ENCODE measurements around the gene MDH1B. TPM values are rescaled to one million over a fixed set of nuclear protein-coding genes. Genes with fewer than 3 reads are reported as not detected.

MDH1B gene
- total and polyA plus RNA-seq, 2 donors (not counting 3 experiments of a cell fraction or from before 2014, with no cell fraction given), result 0.29 TPM; not detected in 1

DNA sequence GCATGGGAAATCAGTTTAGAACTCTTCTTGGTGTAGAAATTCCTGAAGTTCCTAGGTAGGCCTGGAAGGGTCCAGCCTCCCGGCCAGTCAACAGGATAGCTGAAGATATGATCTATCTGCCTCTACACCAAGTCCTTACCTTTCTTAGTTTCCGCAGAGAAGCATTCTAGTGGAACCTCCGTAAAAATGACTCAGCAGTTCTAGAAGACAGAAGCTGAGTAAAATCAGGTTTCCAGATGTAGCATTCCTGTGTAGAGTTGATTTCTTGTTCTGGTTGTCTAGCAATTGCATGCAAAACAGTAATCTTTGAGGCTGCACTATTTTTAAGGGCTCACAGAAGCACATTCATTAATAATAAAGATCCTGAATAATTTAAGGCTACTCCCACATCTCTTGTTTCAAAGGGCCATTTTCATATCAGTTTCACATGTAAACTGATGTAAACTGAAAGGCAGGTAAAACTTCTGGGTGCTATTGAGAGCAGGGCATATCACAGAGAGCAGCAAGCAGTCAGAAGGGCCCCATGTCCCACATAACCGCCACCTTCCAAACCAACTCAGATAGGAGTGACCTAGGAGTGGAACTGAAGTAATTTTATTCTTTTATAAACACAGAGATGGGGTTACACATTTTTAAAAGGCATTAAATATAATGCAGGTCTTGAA, 43.7 kb downstream of the MDH1B start:
- BruUV-seq (replicated peaks), result no TSS peak

More for the DNA sequence above, 43.7 kb downstream of the MDH1B start:
- no peak for TF ChIP-seq CTCF (IDR thresholded peaks at IDR 0.05; ENCODE audit: extremely low read depth in 1 of 2, insufficient read depth in 1 of 2, low read depth in 1 of 2, low read length in 2 of 2)
- no peak for TF ChIP-seq MAX (IDR thresholded peaks at IDR 0.05; ENCODE audit: insufficient read depth, insufficient read length)
- TF ChIP-seq GATA2 (IDR thresholded peaks at IDR 0.05; ENCODE audit: insufficient read depth, insufficient read length, low read depth, low read length), result no peak
- TF ChIP-seq POLR2A (IDR thresholded peaks at IDR 0.05; ENCODE audit: low read depth, low read length), result no peak
- no peak for TF ChIP-seq POLR2AphosphoS5 (IDR thresholded peaks at IDR 0.05; ENCODE audit: insufficient read depth, low read depth, low read length)
- TF ChIP-seq EZH2 (IDR thresholded peaks at IDR 0.05; ENCODE audit: borderline replicate concordance, low read depth, low read length, severe bottlenecking), result no peak
- TF ChIP-seq MYC (IDR thresholded peaks at IDR 0.05; ENCODE audit: low read depth, low read length), result no peak
- TF ChIP-seq FOS (IDR thresholded peaks at IDR 0.05; ENCODE audit: borderline replicate concordance, insufficient read depth, low read length), result no peak
- no peak for TF ChIP-seq JUN (IDR thresholded peaks at IDR 0.05; ENCODE audit: borderline replicate concordance, insufficient read depth, insufficient read length, low read depth)
- H2AFZ ChIP-seq (ENCODE audit: low read depth, low read length), result no peak overlapping the region
- no peaks in the 10 kb centered on the region for H3K4me1 ChIP-seq (ENCODE audit: control insufficient read depth, extremely low read depth, insufficient read depth, low read length)
- ChIA-PET CTCF (no interaction called here), POLR2A (no interaction called here)
- H3K9me1 ChIP-seq (replicated peaks; ENCODE audit: control insufficient read depth, extremely low read depth, insufficient read depth, low read length), result no peaks in the 10 kb centered on the region
- no peaks in the 10 kb centered on the region for H3K9me3 ChIP-seq (replicated peaks; ENCODE audit: control insufficient read depth, insufficient read depth, low read length)
- dilution Hi-C loops (cut with MboI; ENCODE audit: extremely low pct_ligation_motif_present, low sequenced_read_pairs) (no loop called here), intact Hi-C loops (cut with micrococcal nuclease) (no loop called here)
- no peak overlapping the region for H3K27ac ChIP-seq (ENCODE audit: insufficient read depth, low read depth, low read length)
- H3K27me3 ChIP-seq (ENCODE audit: control insufficient read depth in 2 of 2, insufficient read depth in 2 of 2, low read length in 2 of 2), result peaks cover 0 to 8% of the 10 kb centered on the region in 2 experiments
- no peaks in the 10 kb centered on the region for H3K79me2 ChIP-seq (ENCODE audit: control insufficient read depth, insufficient read depth, low read length)
- H4K20me1 ChIP-seq (replicated peaks; ENCODE audit: control insufficient read depth, extremely low read depth, insufficient read depth, low read length), result no peaks in the 10 kb centered on the region
- H3K4me2 ChIP-seq (ENCODE audit: insufficient read depth, low read length), result no peak overlapping the region
- no peak overlapping the region for H3K9ac ChIP-seq (replicated peaks; ENCODE audit: extremely low read depth, insufficient read depth, low read length)
- H3K4me3 ChIP-seq (replicated peaks in 1 of 3; ENCODE audit: insufficient read depth in 1 of 3, low read depth in 1 of 3, low read length in 3 of 3), result no peak overlapping the region
- H3K36me3 ChIP-seq (ENCODE audit: control insufficient read depth in 2 of 2, extremely low read depth in 1 of 2, insufficient read depth in 2 of 2, low read length in 2 of 2), result no peaks in the 10 kb centered on the region
- no peak for FAIRE-seq
- no peak for DNase-seq (ENCODE audit: low read depth, low spot score)
